A673 (cell line): ENCODE results near the gene CAMKK2. TPM values are rescaled to one million over a fixed set of nuclear protein-coding genes. Genes with fewer than 3 reads are reported as not detected.

Experiments used
- BruUV-seq: library from RNA; stranded (reverse); fragments of 400-500 nt; replicated peaks from 2 replicates; lab custom pipeline; 2021; lab: Mats Ljungman, UMichigan
- CTCF ChIA-PET: fragments of 300-600 bp; sonication (Branson Sonifier 250); formaldehyde crosslinking; loops from one replicate; lab custom pipeline; 2022; ENCODE audit warnings: antibody characterized with exemption; lab: Charles Lee
- POLR2A ChIA-PET: fragments of 300-600 bp; sonication (Branson Sonifier 250); formaldehyde crosslinking; loops from one replicate; lab custom pipeline; 2022; ENCODE audit warnings: antibody characterized with exemption; ENCODE audit not compliant: low non-redundant PET; lab: Charles Lee
- DNase-seq: peaks from one replicate; pipeline ENCODE4 v3.0.0-alpha.2; 2015; ENCODE audit warnings: low spot score
- H3K27ac ChIP-seq: fragments of 200-600 bp; sonication (generic); 2 replicates; pipeline ENCODE4 v1.5.1; 2016; ENCODE audit warnings: mixed run types, low read depth, mild to moderate bottlenecking, mixed read lengths, antibody characterized with exemption, low read length; ENCODE audit not compliant: poor library complexity, severe bottlenecking
- H3K27me3 ChIP-seq: fragments of 200-600 bp; sonication (generic); replicated peaks from 2 replicates; pipeline ENCODE4 v1.6.1; 2017; ENCODE audit warnings: mixed run types, low read depth, mild to moderate bottlenecking, mixed read lengths, antibody characterized with exemption, low read length; ENCODE audit not compliant: insufficient read depth, poor library complexity
- H3K36me3 ChIP-seq: fragments of 200-600 bp; sonication (generic); 2 replicates; pipeline ENCODE4 v1.6.1; 2016; ENCODE audit warnings: mixed run types, mild to moderate bottlenecking, mixed read lengths, antibody characterized with exemption, low read length; ENCODE audit not compliant: insufficient read depth, poor library complexity, severe bottlenecking
- H3K4me1 ChIP-seq: fragments of 200-600 bp; sonication (generic); 2 replicates; pipeline ENCODE4 v1.6.1; 2017; ENCODE audit warnings: mixed run types, mild to moderate bottlenecking, mixed read lengths, antibody characterized with exemption, low read length; ENCODE audit not compliant: insufficient read depth, poor library complexity, severe bottlenecking
- H3K4me3 ChIP-seq: fragments of 200-600 bp; sonication (generic); 2 replicates; pipeline ENCODE4 v1.5.1; 2016; ENCODE audit warnings: low read depth, mixed run types, mild to moderate bottlenecking, mixed read lengths, low read length; ENCODE audit not compliant: poor library complexity, severe bottlenecking
- H3K9me3 ChIP-seq: fragments of 200-600 bp; sonication (generic); 2 replicates; pipeline ENCODE4 v1.6.1; 2016; ENCODE audit warnings: mixed run types, low read depth, mild to moderate bottlenecking, mixed read lengths, antibody characterized with exemption, low read length; ENCODE audit not compliant: poor library complexity, severe bottlenecking
- CTCF ChIP-seq: fragments of 300-800, 200-600 bp; sonication (generic); conservative IDR thresholded peaks from 2 replicates; pipeline ENCODE4 v1.5.1; 2017; ENCODE audit warnings: low read depth, mild to moderate bottlenecking, antibody characterized with exemption, low read length, moderate library complexity, mixed read lengths
- EZH2 ChIP-seq: fragments of 200-600 bp; sonication (generic); IDR thresholded peaks from 2 replicates; pipeline ENCODE4 v1.6.1; 2017; ENCODE audit warnings: borderline replicate concordance, low read depth, mild to moderate bottlenecking, mixed read lengths, antibody characterized with exemption, low read length; ENCODE audit not compliant: poor library complexity, severe bottlenecking
- intact Hi-C: fragments of 100-400 bp; cut with micrococcal nuclease; formaldehyde crosslinking; loops from one replicate; pipeline ENCODE4 v1.10.0; 2022; ENCODE audit not compliant: unreplicated experiment
- total RNA-seq: library from RNA; stranded (reverse); gene quantifications from 2 replicates; pipeline ENCODE4 v1.2.3, GENCODE V29; 2021

The CAMKK2 gene
- total RNA-seq, 1 experiment from 2014 or later = 33.0 TPM

- ChIA-PET POLR2A (no interaction called here), CTCF (no interaction called here)
- no TSS peak for BruUV-seq
- H3K4me3 ChIP-seq = no peak overlapping the region
- intact Hi-C loops = no loop called here
- H3K27me3 ChIP-seq = no peaks in the 10 kb centered on the region
- no peak overlapping the region for H3K27ac ChIP-seq
- peaks cover 7% of the 10 kb centered on the region for H3K36me3 ChIP-seq
- no peak for TF ChIP-seq EZH2
- peaks cover 19% of the 10 kb centered on the region for H3K4me1 ChIP-seq
- no peaks in the 10 kb centered on the region for H3K9me3 ChIP-seq
- no peak for DNase-seq
Measured at GRCh38 chr12:121293603-121294002, 2.9 kb downstream of the CAMKK2 start.

- CTCF ChIA-PET = no interaction called here
- POLR2A ChIA-PET = no interaction called here
Measured at GRCh38 chr12:121290410-121290809, 6.1 kb downstream of the CAMKK2 start.

GRCh38 chr12:121289962-121290361 is 6.5 kb downstream of the CAMKK2 start:
- Histone ChIP-seq H3K36me3 (peaks cover 7% of the 10 kb centered on the region), H3K4me1 (peaks cover 4% of the 10 kb centered on the region), H3K9me3 (no peaks in the 10 kb centered on the region), H3K4me3 (no peak overlapping the region), H3K27ac (no peak overlapping the region), H3K27me3 (no peaks in the 10 kb centered on the region)
- CTCF ChIA-PET = no interaction called here
- no peak for TF ChIP-seq EZH2
- TF ChIP-seq CTCF = no peak
- no TSS peak for BruUV-seq
- intact Hi-C loops = no loop called here
- POLR2A ChIA-PET = no interaction called here
- no peak for DNase-seq

More at GRCh38 chr12:121290410-121290809, 6.1 kb downstream of the CAMKK2 start:
- no peak for DNase-seq
- Histone ChIP-seq H3K4me1 (peaks cover 8% of the 10 kb centered on the region), H3K27me3 (no peaks in the 10 kb centered on the region), H3K27ac (no peak overlapping the region), H3K36me3 (peaks cover 7% of the 10 kb centered on the region), H3K4me3 (no peak overlapping the region), H3K9me3 (no peaks in the 10 kb centered on the region)
- intact Hi-C loops = no loop called here
- TF ChIP-seq EZH2 (no peak), CTCF (no peak)
- no TSS peak for BruUV-seq

GRCh38 chr12:121288986-121289385 is 7.5 kb downstream of the CAMKK2 start:
- Histone ChIP-seq H3K9me3 (no peaks in the 10 kb centered on the region), H3K36me3 (peaks cover 7% of the 10 kb centered on the region), H3K4me3 (no peak overlapping the region), H3K4me1 (no peaks in the 10 kb centered on the region), H3K27ac (no peak overlapping the region), H3K27me3 (no peaks in the 10 kb centered on the region)
- DNase-seq = no peak
- no peak for TF ChIP-seq CTCF
- no peak for TF ChIP-seq EZH2
- POLR2A ChIA-PET = no interaction called here
- CTCF ChIA-PET = no interaction called here
- intact Hi-C loops = no loop called here
- no TSS peak for BruUV-seq
